Activated T-helper 9 cell treated with anti-CD3 and anti-CD28 coated beads, Interleukin-2, amount 50 U/mL, for 16 hours (primary cell): ENCODE measurements around the gene VAV2.

ENCODE experiments used
- DNase-seq: peaks from one replicate; pipeline ENCODE4 v3.0.0-alpha.2; 2020; ENCODE audit warnings: low read depth

VAV2 gene

DNA sequence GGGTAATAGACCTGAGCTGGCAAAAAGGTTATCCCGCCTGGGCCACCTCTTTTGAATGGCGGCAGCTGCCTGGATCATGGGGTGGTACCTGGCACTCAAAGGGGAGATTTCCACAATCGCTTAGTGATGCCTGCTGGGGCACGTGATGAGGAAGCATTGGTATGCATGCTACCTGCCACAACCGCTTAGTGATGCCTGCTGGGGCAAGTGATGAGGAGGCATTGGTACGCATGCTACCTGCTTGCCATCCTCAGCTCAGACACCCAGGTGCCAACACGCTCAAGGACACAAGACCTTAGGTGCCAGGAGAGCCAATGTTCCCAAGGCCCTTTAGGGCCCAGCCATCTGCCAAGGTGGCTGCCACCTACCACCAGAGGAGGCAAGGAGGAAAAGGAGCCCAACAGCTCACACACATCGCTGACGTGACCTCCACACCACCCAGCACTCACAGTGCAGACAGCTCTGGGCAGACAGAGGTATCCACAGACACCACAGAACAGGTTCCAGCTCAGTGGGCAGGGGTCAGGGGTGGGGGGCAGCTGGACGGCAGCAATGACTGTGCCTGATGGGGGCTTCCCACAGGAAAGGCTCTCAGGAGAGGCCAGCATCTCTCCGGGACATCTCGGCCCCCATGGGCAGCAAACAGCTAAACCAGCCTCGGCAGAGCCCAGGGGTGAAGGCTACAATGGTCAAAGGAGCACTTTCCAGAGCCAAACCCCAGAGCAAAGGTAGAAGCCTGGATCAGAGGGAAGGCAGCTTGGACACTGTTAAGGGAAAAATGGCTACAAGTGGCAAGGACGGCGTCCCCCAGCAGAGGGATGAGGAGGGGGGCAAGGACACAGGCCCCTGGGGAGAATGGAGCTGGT lies 210.9 kb downstream of the VAV2 start:
- DNase-seq = no peak

DNA sequence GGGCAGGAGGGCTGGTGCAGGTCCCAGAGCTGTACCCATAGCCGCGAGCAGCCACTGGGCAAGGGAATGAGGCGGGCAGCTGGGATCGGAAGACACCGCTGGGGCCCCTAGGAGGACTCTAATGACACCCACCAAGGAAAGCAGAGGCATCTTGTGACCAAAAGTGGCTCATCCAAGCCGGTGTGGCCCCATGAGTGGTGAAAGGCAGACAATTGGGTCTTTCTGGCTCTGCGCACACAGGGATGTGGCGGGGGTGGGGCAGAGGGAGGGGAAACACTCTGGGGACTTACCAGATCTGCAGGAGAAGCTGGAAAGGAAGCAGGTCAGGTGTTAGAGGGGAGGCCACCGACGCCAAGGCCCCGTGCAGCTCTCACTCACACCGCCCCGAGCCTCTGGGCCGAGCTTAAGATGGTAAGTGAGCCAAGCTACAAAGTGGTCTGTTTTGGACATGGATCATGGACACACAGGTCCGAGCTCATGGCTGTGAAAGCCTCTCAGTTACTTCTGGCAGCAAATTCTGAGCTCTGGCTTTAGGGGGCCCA lies 211.6 kb downstream of the VAV2 start:
- no peak for DNase-seq

DNA sequence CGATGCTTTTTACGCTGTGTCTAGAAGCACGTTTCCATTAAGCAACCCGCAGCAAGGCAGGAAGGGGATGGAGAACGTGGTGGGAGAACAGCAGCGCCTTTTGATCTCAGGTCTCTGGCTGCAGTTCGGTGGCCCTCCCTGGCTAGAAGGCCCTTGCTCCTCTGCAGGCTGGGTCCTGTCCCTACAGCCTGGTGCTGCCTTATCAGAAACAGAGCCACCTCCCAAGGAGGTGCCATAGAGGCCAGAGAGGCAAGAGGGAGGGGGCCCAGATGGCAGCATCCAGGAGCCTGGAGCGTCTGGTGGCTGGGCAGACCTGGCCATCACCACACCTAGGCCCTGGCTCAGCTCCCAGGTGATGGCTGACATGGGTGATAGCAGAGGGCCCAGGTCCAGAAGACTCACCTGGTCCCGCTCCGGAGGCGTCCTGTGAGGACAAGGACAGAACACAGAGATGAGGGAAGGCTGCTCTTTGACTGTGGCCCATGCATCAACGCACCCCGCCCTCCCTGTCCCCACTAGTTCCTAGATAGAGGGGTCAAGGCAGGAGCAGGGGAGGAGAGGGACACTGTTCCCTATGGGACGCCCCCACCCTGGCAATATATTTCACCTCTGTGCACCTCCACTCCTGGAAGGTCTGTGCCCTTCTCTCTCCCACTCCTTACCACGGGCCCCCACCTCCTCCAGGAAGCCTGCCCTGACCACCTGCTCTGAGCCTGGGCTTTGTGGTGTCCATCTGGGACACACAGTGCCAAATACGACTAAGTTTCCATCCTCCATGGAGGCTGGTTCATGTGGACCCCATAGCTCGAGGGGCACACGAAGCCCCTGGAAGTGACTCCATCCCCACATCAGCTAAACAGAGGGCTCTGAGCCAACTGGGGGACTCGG lies 212.4 kb downstream of the VAV2 start:
- DNase-seq = no peak

DNA sequence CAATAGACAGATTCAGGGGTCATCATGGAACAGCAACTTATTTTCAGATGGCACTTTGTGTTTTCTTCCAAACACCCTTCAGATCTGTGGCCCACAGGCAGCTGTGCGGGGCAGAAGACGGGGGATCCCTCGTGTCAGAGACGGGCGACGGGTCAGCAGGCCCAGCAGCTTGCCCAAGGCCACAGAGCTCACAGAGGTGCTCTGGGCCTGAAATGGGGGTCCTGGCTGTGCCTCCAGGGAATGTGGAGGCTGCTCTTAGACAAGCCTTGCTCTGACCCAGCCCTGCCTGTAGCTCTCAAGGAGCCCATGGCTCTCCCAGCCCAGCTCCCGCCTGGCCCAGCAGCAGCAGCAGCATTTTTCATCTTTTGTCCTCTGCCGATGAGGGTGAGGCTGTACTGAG lies 213.0 kb downstream of the VAV2 start:
- DNase-seq = no peak

DNA sequence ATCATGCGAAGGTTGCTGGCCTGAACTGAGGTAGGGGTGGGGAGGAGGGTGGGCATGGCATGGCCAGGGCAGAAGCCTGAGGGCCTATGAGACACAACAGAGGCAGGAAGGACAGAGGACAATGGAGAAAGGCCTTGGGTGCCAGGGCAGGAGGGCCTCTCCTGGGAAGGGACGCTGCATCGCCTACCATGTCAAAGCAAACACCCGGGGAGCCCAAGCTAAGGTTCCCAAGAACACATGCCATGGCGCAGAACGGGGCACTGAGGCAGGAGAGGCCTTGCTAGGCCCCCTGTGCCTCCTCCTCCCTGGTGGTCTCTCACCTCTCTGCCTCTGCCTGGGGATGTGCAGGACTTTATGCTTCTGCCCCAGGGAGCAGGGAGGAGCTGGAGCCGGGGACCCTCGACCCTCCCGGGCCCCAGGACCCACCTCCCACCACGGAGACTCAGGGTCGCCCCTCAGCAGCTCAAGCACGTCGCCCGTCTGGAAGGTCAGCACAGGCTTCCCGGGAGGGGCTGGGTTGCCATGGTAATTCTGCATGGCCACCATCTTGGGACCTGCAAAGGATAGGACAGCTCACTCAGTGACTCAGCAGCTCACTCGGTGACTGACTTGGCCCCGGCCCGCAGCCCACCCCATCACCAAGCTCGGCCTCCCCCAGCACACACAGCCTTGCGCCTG lies 213.6 kb downstream of the VAV2 start:
- no peak for DNase-seq

DNA sequence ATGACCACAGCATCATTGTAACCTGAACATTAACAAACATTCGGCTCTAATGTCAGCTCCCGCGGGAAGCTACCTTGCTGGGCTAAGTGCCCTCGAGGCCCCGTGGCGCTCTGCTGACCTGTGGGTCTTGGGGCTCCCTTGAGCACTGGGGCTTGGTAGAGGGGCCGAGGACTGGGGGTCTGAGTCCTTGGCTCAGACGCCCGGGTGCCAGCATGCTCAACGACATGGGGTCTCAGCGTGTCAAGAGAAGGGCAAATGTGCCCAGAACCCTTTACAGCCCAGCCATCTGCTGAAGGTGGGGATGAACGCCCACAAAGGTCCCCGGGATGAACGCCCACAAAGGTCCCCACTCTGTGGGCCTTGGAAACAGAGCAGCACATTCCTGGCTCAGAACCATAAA lies 214.3 kb downstream of the VAV2 start:
- DNase-seq = no peak

DNA sequence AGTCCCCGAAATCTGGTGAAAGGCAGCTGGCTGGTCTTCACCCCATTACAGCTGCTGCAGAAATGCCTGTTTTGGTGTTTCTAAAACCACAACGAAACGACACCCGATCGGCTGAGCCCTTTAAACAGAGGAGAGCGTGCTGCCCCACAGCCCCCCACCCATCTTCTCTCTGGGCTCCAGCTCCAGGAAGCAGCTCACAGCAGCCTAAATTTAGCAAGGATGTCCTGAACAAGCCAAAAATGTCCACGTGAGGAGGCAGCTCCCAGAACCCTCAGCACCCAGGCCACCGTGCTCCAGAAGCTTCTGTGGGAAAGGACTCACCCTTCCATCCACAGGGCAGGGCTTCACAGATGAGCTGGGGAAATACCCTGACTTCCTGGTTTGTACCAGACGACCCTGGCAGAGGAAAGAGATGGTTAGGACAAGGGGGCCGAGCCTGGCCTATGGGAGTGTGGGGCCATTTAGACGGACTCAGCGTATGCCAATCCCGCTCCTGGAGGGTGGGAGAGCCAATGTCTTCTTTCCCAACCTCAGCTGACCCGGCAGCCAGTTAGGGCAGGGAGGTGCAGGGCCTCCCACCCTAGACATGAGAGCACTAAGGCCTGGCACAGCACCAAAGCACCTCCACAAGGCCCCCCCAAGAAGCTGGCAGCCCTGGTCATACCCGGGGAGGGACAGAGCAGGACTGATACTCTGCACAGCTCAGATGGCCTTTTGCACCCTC lies 214.9 kb downstream of the VAV2 start:
- no peak for DNase-seq

DNA sequence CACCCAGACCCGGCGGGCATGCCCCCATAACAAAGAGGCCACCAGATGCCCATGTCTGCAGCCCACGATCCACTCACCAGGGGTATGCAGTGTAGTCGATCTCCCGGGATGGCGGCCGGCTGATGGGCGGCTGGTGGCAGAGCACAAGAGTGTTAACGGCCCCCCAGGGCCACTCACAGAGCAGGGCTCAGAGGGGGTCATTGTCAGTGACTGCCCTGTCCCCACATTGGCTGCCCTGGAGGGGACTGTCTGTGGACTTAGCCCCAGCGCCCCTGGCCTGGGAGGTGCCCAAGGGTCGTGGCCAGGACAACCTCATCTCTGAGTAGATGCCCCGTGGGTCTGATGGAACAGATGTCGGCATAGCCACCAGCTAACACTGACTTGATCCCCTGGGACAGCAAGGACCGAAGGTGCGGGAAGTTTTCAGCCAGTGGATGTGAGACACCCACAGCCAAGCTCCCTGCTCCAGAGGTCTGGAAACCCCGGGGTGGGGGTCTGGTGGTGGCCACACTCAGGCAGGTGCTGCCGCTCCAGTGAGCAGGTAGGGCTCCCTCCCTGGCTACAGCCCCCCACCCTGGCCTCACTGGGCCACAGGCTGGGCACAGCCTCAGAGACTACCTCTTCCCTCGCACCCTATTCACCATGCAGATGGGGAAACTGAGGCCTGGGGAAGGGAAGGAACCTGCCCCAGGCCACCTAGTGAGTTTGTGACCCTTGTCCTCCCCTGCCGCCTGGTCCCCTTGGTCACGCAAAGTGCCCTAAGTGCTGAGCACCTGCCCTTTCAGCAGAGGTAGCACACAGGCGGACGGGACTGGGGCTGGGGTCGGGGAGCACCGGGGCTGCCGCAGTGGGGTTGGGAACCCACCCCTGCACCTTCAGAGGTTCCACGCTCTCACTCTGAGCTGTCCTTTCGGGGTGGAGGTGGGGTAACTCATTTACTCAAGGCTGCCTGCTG lies 215.9 kb downstream of the VAV2 start:
- DNase-seq = no peak

DNA sequence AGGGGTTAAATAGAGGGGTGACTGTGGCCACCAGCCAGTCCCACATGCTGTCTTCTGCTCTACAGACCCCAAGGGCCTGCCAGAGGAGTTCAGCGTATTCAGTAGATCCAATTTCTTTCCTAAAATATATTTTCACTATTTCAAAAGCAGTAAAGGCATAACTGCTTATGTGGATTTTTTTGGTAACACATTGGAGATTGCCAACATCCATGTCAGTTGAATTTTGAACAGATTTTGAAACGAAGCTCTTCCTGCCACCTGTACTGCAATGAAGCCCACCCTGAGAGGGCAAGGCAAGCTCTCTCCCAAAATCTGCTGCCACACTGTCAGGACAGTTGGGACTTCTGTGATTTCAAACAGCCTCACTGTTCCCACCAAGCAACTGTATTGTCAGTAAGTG lies 216.8 kb downstream of the VAV2 start:
- DNase-seq = no peak

DNA sequence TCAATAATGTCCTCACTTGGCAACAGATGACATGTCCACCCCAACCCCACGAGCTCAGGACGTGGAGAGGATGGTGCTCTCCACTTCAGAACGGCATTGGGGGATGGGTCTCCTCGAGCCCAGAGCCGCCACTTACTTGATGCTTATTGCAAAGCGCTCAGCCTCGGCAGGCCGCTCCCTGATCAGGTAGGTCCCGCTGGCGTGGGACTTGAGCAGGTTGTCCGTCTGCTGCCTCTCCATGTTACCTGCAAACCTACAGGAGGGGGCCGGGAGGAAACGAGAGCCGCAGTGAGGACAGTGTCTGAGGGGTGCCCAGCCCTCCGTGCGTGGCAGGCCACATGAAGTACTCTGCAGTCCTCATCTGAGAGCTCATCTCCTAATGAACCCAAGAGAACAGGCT lies 217.3 kb downstream of the VAV2 start:
- DNase-seq = no peak

DNA sequence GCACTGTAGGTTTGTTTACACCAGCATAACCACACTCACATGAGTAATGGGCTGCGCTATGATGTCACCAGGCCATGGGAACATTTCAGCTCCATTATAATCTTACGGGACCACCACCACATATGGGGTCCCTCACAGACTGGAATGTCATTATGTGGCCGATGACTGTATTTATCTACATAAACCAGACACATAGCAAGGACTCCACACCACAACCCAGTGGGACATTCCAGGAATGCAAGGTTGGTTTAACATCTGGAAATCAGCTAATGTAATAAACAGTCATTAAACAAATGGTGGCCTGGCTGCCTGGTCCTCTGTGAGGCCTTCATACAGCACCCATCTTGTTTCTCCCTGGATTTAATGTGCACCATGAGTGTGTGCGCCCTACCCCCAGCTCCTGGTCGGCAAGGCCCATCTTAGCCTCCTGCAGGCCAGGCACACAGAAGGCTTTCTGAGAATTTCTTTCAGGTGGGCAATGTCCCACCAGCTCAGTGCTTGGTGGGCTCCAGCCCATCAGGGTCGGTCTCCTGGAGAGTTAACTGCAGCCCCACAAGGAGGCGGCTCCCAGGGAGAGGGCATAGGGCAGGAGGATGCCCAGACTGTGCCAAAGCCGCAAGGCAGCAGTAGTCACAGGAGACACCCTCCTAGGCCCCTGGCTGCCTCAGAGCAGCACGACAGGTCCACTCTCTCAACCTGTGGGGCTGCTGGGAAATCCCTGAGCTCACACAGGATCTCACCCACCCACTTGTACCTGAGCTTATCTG lies 218.1 kb downstream of the VAV2 start:
- no peak for DNase-seq

DNA sequence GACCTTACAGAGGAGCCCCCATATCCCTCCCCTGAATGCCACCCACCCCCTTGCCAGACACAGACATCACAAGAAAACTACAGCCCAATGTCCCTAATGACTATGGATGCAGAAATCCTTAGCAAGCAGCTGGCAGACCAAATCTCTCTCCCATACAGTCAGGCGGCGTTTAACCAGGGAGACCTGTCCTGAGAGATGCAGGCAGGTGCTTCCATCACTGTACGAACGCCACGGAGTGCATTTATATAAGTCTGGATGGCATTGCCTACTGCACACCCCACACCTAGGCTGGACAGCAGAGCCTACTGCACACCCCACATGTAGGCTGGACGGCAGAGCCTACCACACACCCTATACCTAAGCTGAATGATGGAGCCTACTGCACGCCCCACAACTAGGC lies 219.5 kb downstream of the VAV2 start:
- no peak for DNase-seq

DNA sequence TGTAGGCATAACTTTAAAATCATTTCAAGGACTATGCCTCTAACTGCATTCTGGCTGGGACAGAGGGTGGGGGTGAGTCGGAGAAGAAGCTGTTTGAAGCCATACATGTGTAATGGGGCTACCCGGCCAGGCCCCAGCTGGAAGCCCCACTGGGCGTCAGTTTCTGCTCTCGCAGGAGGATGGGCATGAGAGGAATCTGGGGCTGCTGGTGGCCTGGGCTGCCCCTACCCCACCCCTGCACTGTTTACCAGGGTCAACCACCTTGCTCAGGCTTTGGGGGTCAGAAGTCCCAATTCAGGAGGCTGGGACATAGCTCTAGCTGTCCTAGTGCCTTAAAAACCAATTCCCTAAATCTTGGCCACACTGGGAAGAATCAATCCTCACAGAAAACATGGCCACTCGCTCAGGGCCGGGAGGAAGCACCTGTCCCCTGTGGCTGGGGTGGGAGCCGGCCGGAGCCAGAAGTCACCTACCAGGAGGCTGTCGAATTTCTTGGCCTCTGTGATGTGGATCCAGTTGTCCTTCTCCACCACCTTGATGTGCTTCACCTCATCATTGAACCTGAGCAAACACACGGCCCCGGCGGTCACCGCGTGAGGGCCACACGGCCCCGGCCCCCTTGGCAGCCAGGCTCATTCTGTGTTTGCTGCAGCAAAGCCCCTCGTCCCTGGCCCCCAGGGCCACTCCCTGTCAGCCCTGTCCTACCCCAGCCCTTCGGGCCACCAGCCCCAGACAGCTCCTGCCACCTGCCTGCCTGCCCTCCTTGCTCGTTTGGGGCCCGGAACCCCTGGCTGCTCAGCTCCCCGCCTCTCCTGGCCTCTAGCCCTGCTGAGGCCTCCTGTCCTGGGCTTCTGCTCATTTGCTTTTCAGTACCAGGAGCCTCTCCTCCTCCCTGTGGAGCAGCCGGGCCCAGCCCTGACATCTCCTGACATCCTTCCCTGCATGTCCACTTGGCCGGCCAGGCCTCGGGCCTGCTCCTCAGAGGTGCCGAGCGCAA lies 220.3 kb downstream of the VAV2 start:
- no peak for DNase-seq

DNA sequence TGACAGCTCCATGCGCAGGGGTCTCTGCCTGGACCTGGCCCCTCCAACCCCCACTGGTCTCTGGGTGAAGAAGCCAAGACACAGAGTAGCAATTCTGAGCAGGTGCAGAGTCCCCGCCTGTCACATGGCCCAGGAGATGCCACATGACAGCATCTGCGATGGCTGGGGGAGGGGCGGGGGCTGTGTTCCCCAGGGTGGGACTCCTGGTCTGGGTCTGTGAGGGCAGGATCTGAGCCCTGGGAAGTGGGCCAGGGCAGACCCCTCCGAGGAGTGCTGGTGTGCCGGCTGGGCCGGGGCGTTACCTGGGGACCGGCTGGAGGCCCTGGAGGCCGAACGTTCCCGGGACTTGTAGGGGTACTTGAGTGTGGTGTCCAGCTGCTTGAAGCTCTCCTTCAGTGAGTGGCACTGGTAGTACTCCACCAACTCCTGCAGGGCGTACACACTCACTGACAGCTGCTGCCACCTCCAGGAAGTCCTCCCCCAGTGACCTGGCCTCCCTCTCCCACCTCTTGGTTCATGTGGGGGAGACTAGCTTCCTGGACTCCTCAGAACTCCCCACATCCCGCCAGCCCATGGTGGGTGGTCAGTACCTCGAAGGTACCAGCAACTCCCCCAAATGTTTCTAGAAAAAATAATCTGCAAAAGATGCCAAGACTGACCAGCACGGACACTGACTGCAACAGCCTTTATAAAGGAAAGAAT lies 221.9 kb downstream of the VAV2 start:
- no peak for DNase-seq

DNA sequence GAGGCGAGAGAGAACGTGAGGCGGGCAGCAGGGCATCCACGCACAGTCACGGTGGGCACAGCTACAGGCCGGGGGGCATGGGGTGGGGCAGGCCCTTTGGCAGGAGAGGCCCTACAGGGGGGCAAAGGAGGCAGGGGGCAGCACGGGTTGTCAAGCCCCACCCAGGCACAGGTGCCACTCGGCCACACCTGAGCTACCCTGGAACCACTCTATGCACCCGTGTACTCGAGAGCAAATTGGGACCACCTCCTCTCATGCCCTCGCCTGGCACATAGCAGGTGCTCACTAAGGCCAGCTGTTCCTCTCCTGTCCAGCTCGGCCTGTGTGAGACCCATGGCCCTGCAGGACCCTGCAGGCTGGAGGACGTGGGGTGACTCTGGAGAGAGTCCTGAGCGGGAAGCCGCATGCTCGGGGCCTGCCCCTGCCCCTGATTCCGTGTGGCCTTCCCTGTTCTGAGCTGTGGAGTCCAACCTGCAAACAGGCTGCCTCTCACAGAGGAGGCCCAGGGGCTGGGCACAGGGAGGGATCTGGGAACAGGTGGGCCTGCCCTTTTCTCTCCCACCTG lies 222.5 kb downstream of the VAV2 start:
- no peak for DNase-seq

DNA sequence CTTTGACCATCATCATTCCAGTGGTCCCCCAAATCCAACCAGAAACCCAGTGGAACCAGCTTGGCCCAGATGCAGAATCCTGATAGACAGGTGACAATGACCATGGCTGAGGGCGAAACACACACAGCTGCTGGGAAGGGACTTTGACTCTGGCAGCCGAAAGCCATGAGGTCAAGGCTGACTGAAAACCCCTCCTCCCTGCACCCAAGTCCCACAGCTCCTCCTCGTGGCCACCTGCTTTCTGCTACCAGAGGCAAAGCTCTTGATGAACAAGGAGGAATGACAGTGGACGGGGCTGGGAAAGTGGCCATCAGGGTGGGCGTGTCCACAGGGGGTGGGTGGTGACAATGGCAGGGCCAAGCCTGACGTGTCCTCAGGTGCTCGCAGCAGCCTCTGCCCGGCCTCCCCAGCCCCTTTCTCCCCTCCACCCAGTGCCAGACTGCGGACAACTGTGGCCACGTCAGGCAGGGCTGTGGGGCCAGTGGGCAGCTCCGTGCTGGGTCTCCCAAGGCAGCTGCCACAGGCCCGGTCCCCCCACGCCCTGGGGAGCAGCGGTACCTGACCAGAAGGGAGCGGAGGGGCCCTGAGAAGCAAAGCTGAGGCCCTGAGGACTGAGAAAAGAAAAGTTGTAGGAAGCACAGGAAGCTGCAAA lies 223.1 kb downstream of the VAV2 start:
- no peak for DNase-seq

DNA sequence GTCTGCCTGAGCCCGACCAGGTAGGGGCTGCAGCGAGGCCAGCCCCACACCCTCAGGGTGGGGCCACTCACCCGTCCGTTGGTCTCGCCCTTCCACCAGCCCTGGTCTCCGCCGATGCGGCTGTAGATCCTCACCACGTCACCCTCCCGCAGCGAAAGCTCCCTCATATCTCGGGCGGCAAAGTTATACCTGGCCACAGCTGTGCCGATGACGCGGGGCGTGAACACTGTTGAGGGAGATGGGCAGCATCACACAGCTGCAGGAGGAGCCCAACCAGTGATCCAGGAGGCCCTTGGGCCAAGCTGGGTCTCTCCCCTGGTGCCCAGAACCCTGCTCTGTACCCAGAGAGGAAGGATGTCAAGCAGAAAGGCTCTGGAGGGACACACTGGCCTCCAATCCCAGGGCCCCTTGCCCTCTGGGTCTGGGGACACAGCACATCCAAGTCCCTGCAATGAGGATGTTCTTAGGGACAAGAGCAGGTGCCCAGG lies 223.7 kb downstream of the VAV2 start:
- DNase-seq = no peak
